SK-N-SH treated with all-trans-retinoic acid at 6 μM for 48 hours (cell line): ENCODE measurements around the gene POU2F3.

Experiments
- ATAC-seq: fragments of 200-7000 bp; cut with Tn5 transposase; 3 replicates; pipeline ENCODE4 v1.9.1; 2020; ENCODE audit warnings: mild to moderate bottlenecking, moderate library complexity
- ARNTL ChIP-seq: fragments of 450-650 bp; formaldehyde crosslinking; IDR thresholded peaks from 2 replicates; pipeline ENCODE4 v1.5.0; 2020; ENCODE audit warnings: low read depth, mild to moderate bottlenecking, moderate library complexity, borderline replicate concordance
- BACH2 ChIP-seq: fragments of 250-450 bp; sonication (Bioruptor Pico); IDR thresholded peaks from 2 replicates; pipeline ENCODE4 v1.9.0; 2021; ENCODE audit warnings: mild to moderate bottlenecking, borderline replicate concordance
- CSDC2 ChIP-seq: fragments of 250-450 bp; sonication (Bioruptor Pico); IDR thresholded peaks from 2 replicates; pipeline ENCODE4 v1.5.0; 2020; ENCODE audit warnings: mild to moderate bottlenecking, moderate library complexity
- ESRRG ChIP-seq: fragments of 250-450 bp; sonication (Bioruptor Pico); IDR thresholded peaks from 2 replicates; pipeline ENCODE4 v1.6.1; 2021; ENCODE audit warnings: mild to moderate bottlenecking
- ISL1 ChIP-seq: fragments of 250-450 bp; sonication (Bioruptor Pico); IDR thresholded peaks from 2 replicates; pipeline ENCODE4 v2.1.2; 2022; ENCODE audit warnings: mild to moderate bottlenecking, moderate library complexity
- OSR1 ChIP-seq: fragments of 250-450 bp; sonication (Bioruptor Pico); IDR thresholded peaks from 2 replicates; pipeline ENCODE4 v1.8.0; 2022; ENCODE audit warnings: moderate library complexity, mild to moderate bottlenecking, inconsistent platforms
- PPARA ChIP-seq: fragments of 250-450 bp; sonication (Bioruptor Pico); IDR thresholded peaks from 2 replicates; pipeline ENCODE4 v1.5.0; 2020; ENCODE audit warnings: mild to moderate bottlenecking, borderline replicate concordance
- RARB ChIP-seq: fragments of 250-450 bp; sonication (Bioruptor Pico); IDR thresholded peaks from 2 replicates; pipeline ENCODE4 v1.8.0; 2021; ENCODE audit warnings: mild to moderate bottlenecking, moderate library complexity
- TCF4 ChIP-seq: fragments of 250-450 bp; sonication (Bioruptor Pico); IDR thresholded peaks from 2 replicates; pipeline ENCODE4 v1.8.0; 2021; ENCODE audit warnings: mild to moderate bottlenecking, moderate library complexity, borderline replicate concordance
- TOX ChIP-seq: fragments of 250-450 bp; sonication (Bioruptor Pico); IDR thresholded peaks from 2 replicates; pipeline ENCODE4 v1.8.0; 2021; ENCODE audit warnings: mild to moderate bottlenecking, moderate library complexity, borderline replicate concordance
- ZFP3 ChIP-seq: fragments of 250-450 bp; sonication (Bioruptor Pico); IDR thresholded peaks from 2 replicates; pipeline ENCODE4 v1.5.0; 2020; ENCODE audit warnings: mild to moderate bottlenecking, moderate library complexity
- ZFP30 ChIP-seq: fragments of 450-650 bp; formaldehyde crosslinking; IDR thresholded peaks from 2 replicates; pipeline ENCODE4 v1.5.0; 2022; ENCODE audit warnings: mild to moderate bottlenecking, moderate library complexity
- ZNF565 ChIP-seq: fragments of 450-650 bp; formaldehyde crosslinking; conservative IDR thresholded peaks from 2 replicates; pipeline ENCODE4 v1.5.0; 2020; ENCODE audit warnings: low read depth, mild to moderate bottlenecking, moderate library complexity
- ZNF70 ChIP-seq: fragments of 450-650 bp; formaldehyde crosslinking; IDR thresholded peaks from 2 replicates; pipeline ENCODE4 v1.5.0; 2020; ENCODE audit warnings: mild to moderate bottlenecking, moderate library complexity
- ZNF8 ChIP-seq: fragments of 450-650 bp; formaldehyde crosslinking; IDR thresholded peaks from 2 replicates; pipeline ENCODE4 v1.5.0; 2020; ENCODE audit warnings: mild to moderate bottlenecking, moderate library complexity
- TF ChIP-seq, protein P1 (sequence below): fragments of 250-450 bp; sonication (Bioruptor Pico); IDR thresholded peaks from 2 replicates; pipeline ENCODE4 v1.8.0; 2021; ENCODE audit warnings: low read depth, mild to moderate bottlenecking, moderate library complexity, borderline replicate concordance
- TF ChIP-seq, protein P2 (sequence below): fragments of 250-450 bp; sonication (Bioruptor Pico); IDR thresholded peaks from 2 replicates; pipeline ENCODE4 v1.5.0; 2020; ENCODE audit warnings: mild to moderate bottlenecking, moderate library complexity
- TF ChIP-seq, protein P3 (sequence below): fragments of 250-450 bp; sonication (Bioruptor Pico); IDR thresholded peaks from 2 replicates; pipeline ENCODE4 v1.8.0; 2020; ENCODE audit warnings: mild to moderate bottlenecking, moderate library complexity, borderline replicate concordance
- TF ChIP-seq, protein P4 (sequence below): fragments of 250-450 bp; sonication (Bioruptor Pico); IDR thresholded peaks from 2 replicates; pipeline ENCODE4 v1.5.1; 2020; ENCODE audit warnings: low read depth, mild to moderate bottlenecking, moderate library complexity

POU2F3 gene

DNA sequence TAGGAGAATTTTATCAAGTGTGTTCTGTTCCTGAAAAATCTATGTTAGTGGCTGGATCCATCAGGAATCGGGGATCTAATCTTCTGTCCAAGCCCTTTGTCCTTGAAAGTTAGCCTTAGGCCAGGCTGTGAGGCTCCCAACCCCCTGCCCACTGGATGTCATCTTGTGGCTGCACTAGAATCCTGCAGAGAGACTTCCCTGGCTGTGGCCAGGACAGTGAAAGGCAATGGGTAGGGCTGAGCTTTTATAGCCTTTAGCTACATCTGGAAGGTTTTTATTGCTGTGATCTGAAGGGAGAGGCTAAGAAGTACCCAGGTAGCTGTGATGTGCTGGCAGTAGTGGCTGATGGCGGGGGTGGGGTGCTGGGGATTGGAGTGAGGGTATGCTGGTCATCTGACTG, 27.0 kb upstream of the POU2F3 start:
- ATAC-seq, result no peak
- no peak for TF ChIP-seq BACH2
- TF ChIP-seq ZNF565 (CRISPR knock-in tag), result no peak
- TF ChIP-seq ZNF8 (CRISPR knock-in tag), result no peak
- TF ChIP-seq RARB, result no peak
- TF ChIP-seq, protein P1, sequence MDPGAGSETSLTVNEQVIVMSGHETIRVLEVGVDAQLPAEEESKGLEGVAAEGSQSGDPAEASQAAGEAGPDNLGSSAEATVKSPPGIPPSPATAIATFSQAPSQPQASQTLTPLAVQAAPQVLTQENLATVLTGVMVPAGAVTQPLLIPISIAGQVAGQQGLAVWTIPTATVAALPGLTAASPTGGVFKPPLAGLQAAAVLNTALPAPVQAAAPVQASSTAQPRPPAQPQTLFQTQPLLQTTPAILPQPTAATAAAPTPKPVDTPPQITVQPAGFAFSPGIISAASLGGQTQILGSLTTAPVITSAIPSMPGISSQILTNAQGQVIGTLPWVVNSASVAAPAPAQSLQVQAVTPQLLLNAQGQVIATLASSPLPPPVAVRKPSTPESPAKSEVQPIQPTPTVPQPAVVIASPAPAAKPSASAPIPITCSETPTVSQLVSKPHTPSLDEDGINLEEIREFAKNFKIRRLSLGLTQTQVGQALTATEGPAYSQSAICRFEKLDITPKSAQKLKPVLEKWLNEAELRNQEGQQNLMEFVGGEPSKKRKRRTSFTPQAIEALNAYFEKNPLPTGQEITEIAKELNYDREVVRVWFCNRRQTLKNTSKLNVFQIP (CRISPR knock-in tag), result no peak
- no peak for TF ChIP-seq OSR1 (CRISPR knock-in tag)

DNA sequence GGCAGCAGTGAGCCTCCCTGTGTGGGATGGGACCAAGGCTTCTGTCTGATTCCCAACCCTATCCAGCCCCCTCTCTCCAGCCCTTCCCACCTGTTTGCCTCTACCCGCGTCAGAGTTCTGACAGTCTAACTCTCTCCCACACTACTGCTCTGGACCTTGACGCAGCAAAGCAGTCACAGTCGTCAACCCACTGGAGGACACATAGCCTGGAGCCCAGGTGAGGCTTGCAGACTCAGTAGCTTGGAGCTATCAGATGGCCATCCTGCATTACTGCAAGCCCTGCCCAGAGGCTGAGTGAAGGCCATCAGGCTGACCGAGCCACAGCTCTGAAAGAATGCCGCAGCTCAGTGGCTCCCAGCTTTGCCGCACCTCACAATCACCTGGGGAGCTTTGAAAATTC, 25.4 kb upstream of the POU2F3 start:
- TF ChIP-seq TOX (CRISPR knock-in tag) (no peak), ZFP30 (CRISPR knock-in tag) (no peak), RARB (no peak), ARNTL (CRISPR knock-in tag) (no peak), ZNF70 (no peak)
- TF ChIP-seq, protein P2, sequence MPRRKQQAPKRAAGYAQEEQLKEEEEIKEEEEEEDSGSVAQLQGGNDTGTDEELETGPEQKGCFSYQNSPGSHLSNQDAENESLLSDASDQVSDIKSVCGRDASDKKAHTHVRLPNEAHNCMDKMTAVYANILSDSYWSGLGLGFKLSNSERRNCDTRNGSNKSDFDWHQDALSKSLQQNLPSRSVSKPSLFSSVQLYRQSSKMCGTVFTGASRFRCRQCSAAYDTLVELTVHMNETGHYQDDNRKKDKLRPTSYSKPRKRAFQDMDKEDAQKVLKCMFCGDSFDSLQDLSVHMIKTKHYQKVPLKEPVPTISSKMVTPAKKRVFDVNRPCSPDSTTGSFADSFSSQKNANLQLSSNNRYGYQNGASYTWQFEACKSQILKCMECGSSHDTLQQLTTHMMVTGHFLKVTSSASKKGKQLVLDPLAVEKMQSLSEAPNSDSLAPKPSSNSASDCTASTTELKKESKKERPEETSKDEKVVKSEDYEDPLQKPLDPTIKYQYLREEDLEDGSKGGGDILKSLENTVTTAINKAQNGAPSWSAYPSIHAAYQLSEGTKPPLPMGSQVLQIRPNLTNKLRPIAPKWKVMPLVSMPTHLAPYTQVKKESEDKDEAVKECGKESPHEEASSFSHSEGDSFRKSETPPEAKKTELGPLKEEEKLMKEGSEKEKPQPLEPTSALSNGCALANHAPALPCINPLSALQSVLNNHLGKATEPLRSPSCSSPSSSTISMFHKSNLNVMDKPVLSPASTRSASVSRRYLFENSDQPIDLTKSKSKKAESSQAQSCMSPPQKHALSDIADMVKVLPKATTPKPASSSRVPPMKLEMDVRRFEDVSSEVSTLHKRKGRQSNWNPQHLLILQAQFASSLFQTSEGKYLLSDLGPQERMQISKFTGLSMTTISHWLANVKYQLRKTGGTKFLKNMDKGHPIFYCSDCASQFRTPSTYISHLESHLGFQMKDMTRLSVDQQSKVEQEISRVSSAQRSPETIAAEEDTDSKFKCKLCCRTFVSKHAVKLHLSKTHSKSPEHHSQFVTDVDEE (CRISPR knock-in tag), result no peak
- no peak for ATAC-seq

DNA sequence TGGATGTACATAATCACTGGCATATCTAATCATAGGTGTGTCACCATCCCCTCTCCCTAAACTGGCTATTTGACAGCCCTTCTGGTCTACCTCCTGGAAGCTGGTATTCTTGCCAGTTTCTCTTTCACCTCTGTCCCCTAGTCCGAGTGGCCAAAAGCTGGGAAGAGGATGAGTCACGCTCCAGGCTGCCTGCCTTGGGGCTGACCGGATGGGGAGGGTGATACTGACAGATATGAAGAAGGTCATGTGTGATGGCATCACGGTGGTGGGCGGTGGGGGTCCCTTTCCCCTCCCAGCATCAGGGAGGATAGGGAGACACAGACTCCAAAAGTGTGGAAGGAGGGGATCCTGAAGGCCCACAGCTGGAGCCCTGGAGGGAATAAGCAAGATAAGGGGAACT, 24.3 kb upstream of the POU2F3 start:
- peak; percentile 23 for ATAC-seq
- TF ChIP-seq RARB (no peak), OSR1 (CRISPR knock-in tag) (no peak), TCF4 (no peak), PPARA (CRISPR knock-in tag) (no peak), TOX (CRISPR knock-in tag) (no peak), ZNF565 (CRISPR knock-in tag) (no peak), ZNF70 (no peak), ESRRG (CRISPR knock-in tag) (no peak), ISL1 (CRISPR knock-in tag) (no peak), ZFP3 (CRISPR knock-in tag) (no peak), CSDC2 (CRISPR knock-in tag) (no peak)
- TF ChIP-seq, protein P2 (CRISPR knock-in tag), result no peak
- TF ChIP-seq, protein P3, sequence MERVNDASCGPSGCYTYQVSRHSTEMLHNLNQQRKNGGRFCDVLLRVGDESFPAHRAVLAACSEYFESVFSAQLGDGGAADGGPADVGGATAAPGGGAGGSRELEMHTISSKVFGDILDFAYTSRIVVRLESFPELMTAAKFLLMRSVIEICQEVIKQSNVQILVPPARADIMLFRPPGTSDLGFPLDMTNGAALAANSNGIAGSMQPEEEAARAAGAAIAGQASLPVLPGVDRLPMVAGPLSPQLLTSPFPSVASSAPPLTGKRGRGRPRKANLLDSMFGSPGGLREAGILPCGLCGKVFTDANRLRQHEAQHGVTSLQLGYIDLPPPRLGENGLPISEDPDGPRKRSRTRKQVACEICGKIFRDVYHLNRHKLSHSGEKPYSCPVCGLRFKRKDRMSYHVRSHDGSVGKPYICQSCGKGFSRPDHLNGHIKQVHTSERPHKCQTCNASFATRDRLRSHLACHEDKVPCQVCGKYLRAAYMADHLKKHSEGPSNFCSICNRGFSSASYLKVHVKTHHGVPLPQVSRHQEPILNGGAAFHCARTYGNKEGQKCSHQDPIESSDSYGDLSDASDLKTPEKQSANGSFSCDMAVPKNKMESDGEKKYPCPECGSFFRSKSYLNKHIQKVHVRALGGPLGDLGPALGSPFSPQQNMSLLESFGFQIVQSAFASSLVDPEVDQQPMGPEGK (CRISPR knock-in tag), result no peak
- TF ChIP-seq, protein P4, sequence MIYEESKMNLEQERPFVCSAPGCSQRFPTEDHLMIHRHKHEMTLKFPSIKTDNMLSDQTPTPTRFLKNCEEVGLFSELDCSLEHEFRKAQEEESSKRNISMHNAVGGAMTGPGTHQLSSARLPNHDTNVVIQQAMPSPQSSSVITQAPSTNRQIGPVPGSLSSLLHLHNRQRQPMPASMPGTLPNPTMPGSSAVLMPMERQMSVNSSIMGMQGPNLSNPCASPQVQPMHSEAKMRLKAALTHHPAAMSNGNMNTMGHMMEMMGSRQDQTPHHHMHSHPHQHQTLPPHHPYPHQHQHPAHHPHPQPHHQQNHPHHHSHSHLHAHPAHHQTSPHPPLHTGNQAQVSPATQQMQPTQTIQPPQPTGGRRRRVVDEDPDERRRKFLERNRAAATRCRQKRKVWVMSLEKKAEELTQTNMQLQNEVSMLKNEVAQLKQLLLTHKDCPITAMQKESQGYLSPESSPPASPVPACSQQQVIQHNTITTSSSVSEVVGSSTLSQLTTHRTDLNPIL (CRISPR knock-in tag), result no peak
